ENCODE results near the gene NPL. TPM values are rescaled to one million over a fixed set of nuclear protein-coding genes. Genes with fewer than 3 reads are reported as not detected.

Gene NPL
- total and polyA plus RNA-seq, 2 experiments from 2014 or later, result 3.0 to 5.0 TPM

DNA sequence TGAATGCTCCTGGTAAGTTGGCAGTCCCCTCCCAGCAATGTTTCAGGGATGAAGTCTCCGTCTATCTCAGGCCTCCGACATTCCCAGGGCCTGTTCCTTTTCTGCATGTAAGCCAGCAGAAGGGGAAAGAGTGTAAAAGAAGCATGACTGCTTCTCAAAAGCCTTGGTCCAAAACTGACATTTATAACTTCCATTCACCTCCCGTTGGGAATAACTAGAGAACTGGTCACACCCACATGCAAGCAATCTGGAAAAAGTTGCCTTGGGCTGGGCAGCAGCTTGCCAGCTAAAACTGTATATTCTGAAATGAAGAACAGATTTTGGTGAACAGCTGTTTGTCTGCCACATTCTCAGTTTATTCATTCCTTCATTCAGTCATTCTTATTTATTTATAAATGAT, 24.2 kb upstream of the NPL start:
- H3K79me2 ChIP-seq (ENCODE audit: insufficient read depth), result no peaks in the 10 kb centered on the region
- in situ Hi-C loops (cut with MboI), result no loop called here
- no peaks in the 10 kb centered on the region; the same call in 1 of the 2 replicates for H3K27me3 ChIP-seq (replicated peaks; ENCODE audit: insufficient read depth)
- H3F3A ChIP-seq (ENCODE audit: insufficient read depth), result no peaks in the 10 kb centered on the region
- no peaks in the 10 kb centered on the region for H3K9me3 ChIP-seq (ENCODE audit: low read depth)
- H3K4me1 ChIP-seq (ENCODE audit: insufficient read depth), result no peaks in the 10 kb centered on the region
- H3K9me2 ChIP-seq (ENCODE audit: insufficient read depth), result no peaks in the 10 kb centered on the region
- no peak for DNase-seq
- H3K4me3 ChIP-seq, result no peak overlapping the region
- 4% methylated on average over 3 of the region's 3 CpGs for WGBS, 2 experiments (ENCODE audit: low coverage in 1 of 2, low lambda C conversion rate in 2 of 2, missing lambda C conversion rate in 2 of 2)
- no peak overlapping the region for H3K9ac ChIP-seq
- H4K20me1 ChIP-seq (ENCODE audit: insufficient read depth), result no peaks in the 10 kb centered on the region
- no peak overlapping the region for H3K27ac ChIP-seq
- H2AFZ ChIP-seq, result no peak overlapping the region
- TF ChIP-seq EZH2 (IDR thresholded peaks at IDR 0.05; ENCODE audit: insufficient read depth, poor library complexity, severe bottlenecking) (no peak), EZH2phosphoT487 (IDR thresholded peaks at IDR 0.05; ENCODE audit: insufficient read depth, low read depth) (no peak)
- H3K4me2 ChIP-seq (ENCODE audit: unreplicated experiment), result no peak overlapping the region
- no peaks in the 10 kb centered on the region for H3K36me3 ChIP-seq (ENCODE audit: low read depth)

DNA sequence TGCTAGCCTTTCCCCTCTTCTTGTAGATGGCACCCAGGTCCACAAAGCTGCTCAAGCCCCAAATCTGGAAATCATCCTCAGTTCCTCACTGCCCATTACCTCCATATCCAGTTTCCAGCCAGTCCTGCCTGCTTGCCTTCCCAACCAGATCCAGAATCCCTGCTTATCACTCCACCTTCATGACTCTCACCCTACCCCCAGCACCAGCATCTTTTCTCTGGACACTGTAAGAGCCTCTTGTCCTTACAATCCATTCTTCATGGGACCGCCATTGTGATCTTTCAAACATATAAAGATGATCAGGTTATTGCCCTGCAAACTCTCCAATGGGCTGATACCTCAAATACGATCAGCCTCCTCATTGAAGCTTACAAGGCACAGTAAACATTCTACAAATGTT, 23.5 kb upstream of the NPL start:
- H3K4me2 ChIP-seq (ENCODE audit: unreplicated experiment), result no peak overlapping the region
- no peaks in the 10 kb centered on the region for H3F3A ChIP-seq (ENCODE audit: insufficient read depth)
- no peaks in the 10 kb centered on the region for H3K9me2 ChIP-seq (ENCODE audit: insufficient read depth)
- DNase-seq, result no peak
- TF ChIP-seq EZH2phosphoT487 (IDR thresholded peaks at IDR 0.05; ENCODE audit: insufficient read depth, low read depth), result no peak
- no peak for TF ChIP-seq EZH2 (IDR thresholded peaks at IDR 0.05; ENCODE audit: insufficient read depth, poor library complexity, severe bottlenecking)
- H3K27me3 ChIP-seq (replicated peaks; ENCODE audit: insufficient read depth), result no peaks in the 10 kb centered on the region; the same call in 1 of the 2 replicates
- H2AFZ ChIP-seq, result no peak overlapping the region
- no peaks in the 10 kb centered on the region for H3K4me1 ChIP-seq (ENCODE audit: insufficient read depth)
- no peak overlapping the region for H3K4me3 ChIP-seq
- H3K27ac ChIP-seq, result no peak overlapping the region
- 47 to 48% methylated on average over 2 of the region's 2 CpGs for WGBS, 2 experiments (ENCODE audit: low coverage in 1 of 2, low lambda C conversion rate in 2 of 2, missing lambda C conversion rate in 2 of 2)
- in situ Hi-C loops (cut with MboI), result no loop called here
- no peak overlapping the region for H3K9ac ChIP-seq
- H4K20me1 ChIP-seq (ENCODE audit: insufficient read depth), result no peaks in the 10 kb centered on the region
- no peaks in the 10 kb centered on the region for H3K79me2 ChIP-seq (ENCODE audit: insufficient read depth)
- H3K36me3 ChIP-seq (ENCODE audit: low read depth), result no peaks in the 10 kb centered on the region
- no peaks in the 10 kb centered on the region for H3K9me3 ChIP-seq (ENCODE audit: low read depth)

DNA sequence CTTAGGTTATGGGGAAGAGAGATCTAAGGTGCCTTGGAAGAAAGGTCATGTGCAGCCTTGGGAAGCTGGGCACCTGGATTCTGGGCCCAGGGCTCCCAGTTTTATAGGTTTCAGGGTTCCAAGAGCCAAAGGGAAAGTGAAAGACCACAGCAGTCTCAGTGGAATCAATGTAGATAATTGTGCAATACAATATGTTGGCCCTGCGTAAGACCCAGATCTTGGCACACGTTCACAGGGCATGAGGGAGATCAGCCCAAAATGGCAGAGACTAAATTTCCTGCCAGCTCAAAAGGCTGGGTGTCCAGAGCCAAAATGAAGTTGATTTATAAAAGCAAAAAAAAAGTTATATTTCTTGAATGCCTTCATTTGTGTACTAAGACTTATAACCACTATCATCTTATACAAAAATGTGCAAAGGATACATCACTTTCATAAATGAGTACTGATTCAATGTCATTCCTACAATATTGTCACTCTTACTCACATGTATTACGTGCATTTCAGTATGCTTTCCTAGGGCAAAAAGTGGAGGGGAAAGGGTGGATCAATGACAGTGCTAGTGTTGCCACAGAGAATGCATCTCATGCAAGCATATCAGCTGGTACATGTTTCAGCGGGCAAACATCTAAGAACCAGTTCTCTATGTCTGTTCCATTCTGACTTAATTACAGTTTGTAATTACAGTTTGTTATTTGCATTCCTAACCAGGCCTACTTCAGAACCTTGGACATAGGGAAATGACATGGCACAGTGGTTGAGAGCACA, 22.5 kb upstream of the NPL start:
- WGBS, 2 experiments (ENCODE audit: low coverage in 1 of 2, low lambda C conversion rate in 2 of 2, missing lambda C conversion rate in 2 of 2), result 71 to 72% methylated on average over 4 of the region's 4 CpGs
- Histone ChIP-seq H3K4me3 (no peak overlapping the region), H2AFZ (no peak overlapping the region), H4K20me1 (ENCODE audit: insufficient read depth) (no peaks in the 10 kb centered on the region), H3K4me2 (ENCODE audit: unreplicated experiment) (no peak overlapping the region), H3F3A (ENCODE audit: insufficient read depth) (no peaks in the 10 kb centered on the region), H3K4me1 (ENCODE audit: insufficient read depth) (no peaks in the 10 kb centered on the region), H3K9me3 (ENCODE audit: low read depth) (no peaks in the 10 kb centered on the region), H3K27ac (no peak overlapping the region), H3K9me2 (ENCODE audit: insufficient read depth) (no peaks in the 10 kb centered on the region), H3K9ac (no peak overlapping the region), H3K79me2 (ENCODE audit: insufficient read depth) (no peaks in the 10 kb centered on the region), H3K27me3 (replicated peaks; ENCODE audit: insufficient read depth) (no peaks in the 10 kb centered on the region; the same call in 1 of the 2 replicates), H3K36me3 (ENCODE audit: low read depth) (no peaks in the 10 kb centered on the region)
- no peak for DNase-seq
- TF ChIP-seq EZH2phosphoT487 (IDR thresholded peaks at IDR 0.05; ENCODE audit: insufficient read depth, low read depth), result no peak
- TF ChIP-seq EZH2 (IDR thresholded peaks at IDR 0.05; ENCODE audit: insufficient read depth, poor library complexity, severe bottlenecking), result no peak
- in situ Hi-C loops (cut with MboI), result no loop called here

DNA sequence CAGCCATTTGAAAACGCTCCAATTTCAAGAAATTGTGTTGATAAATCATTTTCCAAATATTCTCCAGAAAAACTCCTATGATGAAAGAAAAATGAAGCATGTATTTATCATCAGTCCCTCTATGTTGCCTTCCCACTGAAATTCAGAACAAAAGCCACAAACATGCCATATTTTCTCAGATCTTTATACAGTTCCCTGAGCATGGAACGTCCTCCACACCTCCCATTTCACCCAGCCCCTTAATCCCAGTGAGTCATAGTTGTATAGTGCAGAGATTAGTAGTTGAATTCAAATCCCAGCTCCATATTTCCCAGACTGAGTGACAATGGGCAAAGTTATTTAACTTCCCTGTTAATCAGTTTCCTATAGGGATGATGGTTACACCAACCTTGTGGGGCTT, 20.6 kb upstream of the NPL start:
- WGBS, 2 experiments (ENCODE audit: low coverage in 1 of 2, low lambda C conversion rate in 2 of 2, missing lambda C conversion rate in 2 of 2), result 42 to 44% methylated on average over 2 of the region's 2 CpGs
- H3K36me3 ChIP-seq (ENCODE audit: low read depth), result no peaks in the 10 kb centered on the region
- no peaks in the 10 kb centered on the region for H3K79me2 ChIP-seq (ENCODE audit: insufficient read depth)
- H3K4me2 ChIP-seq (ENCODE audit: unreplicated experiment), result no peak overlapping the region
- H2AFZ ChIP-seq, result no peak overlapping the region
- H3K9ac ChIP-seq, result no peak overlapping the region
- no peaks in the 10 kb centered on the region for H3K9me3 ChIP-seq (ENCODE audit: low read depth)
- H3K27ac ChIP-seq, result no peak overlapping the region
- H3K27me3 ChIP-seq (replicated peaks; ENCODE audit: insufficient read depth), result no peaks in the 10 kb centered on the region
- no peaks in the 10 kb centered on the region for H3K4me1 ChIP-seq (ENCODE audit: insufficient read depth)
- H3K9me2 ChIP-seq (ENCODE audit: insufficient read depth), result no peaks in the 10 kb centered on the region
- DNase-seq, result peak; percentile 16
- no peak overlapping the region for H3K4me3 ChIP-seq
- no peaks in the 10 kb centered on the region for H3F3A ChIP-seq (ENCODE audit: insufficient read depth)
- TF ChIP-seq EZH2 (IDR thresholded peaks at IDR 0.05; ENCODE audit: insufficient read depth, poor library complexity, severe bottlenecking) (no peak), EZH2phosphoT487 (IDR thresholded peaks at IDR 0.05; ENCODE audit: insufficient read depth, low read depth) (no peak)
- no peaks in the 10 kb centered on the region for H4K20me1 ChIP-seq (ENCODE audit: insufficient read depth)
- in situ Hi-C loops (cut with MboI), result no loop called here

Measured in GM23248 (cell line).